Measurements from ENCODE around the gene MARCHF10. TPM values are rescaled to one million over a fixed set of nuclear protein-coding genes. Genes with fewer than 3 reads are reported as not detected.

MARCHF10 gene
- total and polyA plus RNA-seq, 9 of the 15 experiments (the other 6 are each of a cell fraction or from before 2014, with no cell fraction given): not detected

DNA sequence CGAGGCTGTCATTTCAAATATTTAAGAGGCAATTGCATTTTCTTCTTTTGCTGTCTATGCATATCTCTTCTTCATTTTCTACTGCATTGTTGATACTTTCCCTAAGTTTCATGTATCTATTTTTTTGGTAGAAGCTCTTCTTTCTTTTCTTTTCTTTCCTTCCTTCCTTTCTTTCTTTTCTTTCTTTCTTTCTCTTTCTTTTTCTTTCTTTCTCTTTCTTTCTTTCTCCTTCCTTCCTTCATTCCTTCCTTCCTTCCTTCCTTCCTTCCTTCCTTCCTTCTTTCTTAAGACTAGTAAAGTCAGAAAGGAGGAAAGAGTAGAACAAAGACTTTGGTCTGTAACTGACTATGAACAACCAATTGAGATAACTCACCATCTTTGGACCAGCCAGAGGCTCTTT is 146.8 kb downstream of the MARCHF10 start:
- H3K36me3 ChIP-seq (ENCODE audit: control insufficient read depth, insufficient read depth, low read length): no peaks in the 10 kb centered on the region
- intact Hi-C loops (cut with micrococcal nuclease): no loop called here
- H3K27ac ChIP-seq (ENCODE audit: extremely low read depth, low read depth, low read length): no peak overlapping the region
- H4K20me1 ChIP-seq (replicated peaks; ENCODE audit: control insufficient read depth, insufficient read depth, low read length): no peaks in the 10 kb centered on the region
- TF ChIP-seq PCBP1 (IDR thresholded peaks at IDR 0.05; ENCODE audit: low read depth, low read length, poor library complexity, severe bottlenecking) (no peak), ZNF764 (CRISPR knock-in tag; IDR thresholded peaks at IDR 0.05; ENCODE audit: low read depth) (no peak), KAT2B (IDR thresholded peaks at IDR 0.05; ENCODE audit: low read depth, low read length) (no peak), ETS2 (tag; IDR thresholded peaks at IDR 0.05; ENCODE audit: borderline replicate concordance, poor library complexity, severe bottlenecking) (no peak)
- TF ChIP-seq, protein P1, sequence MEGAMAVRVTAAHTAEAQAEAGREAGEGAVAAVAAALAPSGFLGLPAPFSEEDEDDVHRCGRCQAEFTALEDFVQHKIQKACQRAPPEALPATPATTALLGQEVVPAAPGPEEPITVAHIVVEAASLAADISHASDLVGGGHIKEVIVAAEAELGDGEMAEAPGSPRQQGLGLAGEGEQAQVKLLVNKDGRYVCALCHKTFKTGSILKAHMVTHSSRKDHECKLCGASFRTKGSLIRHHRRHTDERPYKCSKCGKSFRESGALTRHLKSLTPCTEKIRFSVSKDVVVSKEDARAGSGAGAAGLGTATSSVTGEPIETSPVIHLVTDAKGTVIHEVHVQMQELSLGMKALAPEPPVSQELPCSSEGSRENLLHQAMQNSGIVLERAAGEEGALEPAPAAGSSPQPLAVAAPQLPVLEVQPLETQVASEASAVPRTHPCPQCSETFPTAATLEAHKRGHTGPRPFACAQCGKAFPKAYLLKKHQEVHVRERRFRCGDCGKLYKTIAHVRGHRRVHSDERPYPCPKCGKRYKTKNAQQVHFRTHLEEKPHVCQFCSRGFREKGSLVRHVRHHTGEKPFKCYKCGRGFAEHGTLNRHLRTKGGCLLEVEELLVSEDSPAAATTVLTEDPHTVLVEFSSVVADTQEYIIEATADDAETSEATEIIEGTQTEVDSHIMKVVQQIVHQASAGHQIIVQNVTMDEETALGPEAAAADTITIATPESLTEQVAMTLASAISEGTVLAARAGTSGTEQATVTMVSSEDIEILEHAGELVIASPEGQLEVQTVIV (CRISPR knock-in tag; IDR thresholded peaks at IDR 0.05; ENCODE audit: borderline replicate concordance): no peak
- TF ChIP-seq, protein P2, sequence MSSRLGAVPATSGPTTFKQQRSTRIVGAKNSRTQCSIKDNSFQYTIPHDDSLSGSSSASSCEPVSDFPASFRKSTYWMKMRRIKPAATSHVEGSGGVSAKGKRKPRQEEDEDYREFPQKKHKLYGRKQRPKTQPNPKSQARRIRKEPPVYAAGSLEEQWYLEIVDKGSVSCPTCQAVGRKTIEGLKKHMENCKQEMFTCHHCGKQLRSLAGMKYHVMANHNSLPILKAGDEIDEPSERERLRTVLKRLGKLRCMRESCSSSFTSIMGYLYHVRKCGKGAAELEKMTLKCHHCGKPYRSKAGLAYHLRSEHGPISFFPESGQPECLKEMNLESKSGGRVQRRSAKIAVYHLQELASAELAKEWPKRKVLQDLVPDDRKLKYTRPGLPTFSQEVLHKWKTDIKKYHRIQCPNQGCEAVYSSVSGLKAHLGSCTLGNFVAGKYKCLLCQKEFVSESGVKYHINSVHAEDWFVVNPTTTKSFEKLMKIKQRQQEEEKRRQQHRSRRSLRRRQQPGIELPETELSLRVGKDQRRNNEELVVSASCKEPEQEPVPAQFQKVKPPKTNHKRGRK (tag; IDR thresholded peaks at IDR 0.05): peak; percentile 88
- TF ChIP-seq, protein P3, sequence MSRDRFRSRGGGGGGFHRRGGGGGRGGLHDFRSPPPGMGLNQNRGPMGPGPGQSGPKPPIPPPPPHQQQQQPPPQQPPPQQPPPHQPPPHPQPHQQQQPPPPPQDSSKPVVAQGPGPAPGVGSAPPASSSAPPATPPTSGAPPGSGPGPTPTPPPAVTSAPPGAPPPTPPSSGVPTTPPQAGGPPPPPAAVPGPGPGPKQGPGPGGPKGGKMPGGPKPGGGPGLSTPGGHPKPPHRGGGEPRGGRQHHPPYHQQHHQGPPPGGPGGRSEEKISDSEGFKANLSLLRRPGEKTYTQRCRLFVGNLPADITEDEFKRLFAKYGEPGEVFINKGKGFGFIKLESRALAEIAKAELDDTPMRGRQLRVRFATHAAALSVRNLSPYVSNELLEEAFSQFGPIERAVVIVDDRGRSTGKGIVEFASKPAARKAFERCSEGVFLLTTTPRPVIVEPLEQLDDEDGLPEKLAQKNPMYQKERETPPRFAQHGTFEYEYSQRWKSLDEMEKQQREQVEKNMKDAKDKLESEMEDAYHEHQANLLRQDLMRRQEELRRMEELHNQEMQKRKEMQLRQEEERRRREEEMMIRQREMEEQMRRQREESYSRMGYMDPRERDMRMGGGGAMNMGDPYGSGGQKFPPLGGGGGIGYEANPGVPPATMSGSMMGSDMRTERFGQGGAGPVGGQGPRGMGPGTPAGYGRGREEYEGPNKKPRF (IDR thresholded peaks at IDR 0.05; ENCODE audit: low read depth, low read length): no peak
- TF ChIP-seq, protein P4, sequence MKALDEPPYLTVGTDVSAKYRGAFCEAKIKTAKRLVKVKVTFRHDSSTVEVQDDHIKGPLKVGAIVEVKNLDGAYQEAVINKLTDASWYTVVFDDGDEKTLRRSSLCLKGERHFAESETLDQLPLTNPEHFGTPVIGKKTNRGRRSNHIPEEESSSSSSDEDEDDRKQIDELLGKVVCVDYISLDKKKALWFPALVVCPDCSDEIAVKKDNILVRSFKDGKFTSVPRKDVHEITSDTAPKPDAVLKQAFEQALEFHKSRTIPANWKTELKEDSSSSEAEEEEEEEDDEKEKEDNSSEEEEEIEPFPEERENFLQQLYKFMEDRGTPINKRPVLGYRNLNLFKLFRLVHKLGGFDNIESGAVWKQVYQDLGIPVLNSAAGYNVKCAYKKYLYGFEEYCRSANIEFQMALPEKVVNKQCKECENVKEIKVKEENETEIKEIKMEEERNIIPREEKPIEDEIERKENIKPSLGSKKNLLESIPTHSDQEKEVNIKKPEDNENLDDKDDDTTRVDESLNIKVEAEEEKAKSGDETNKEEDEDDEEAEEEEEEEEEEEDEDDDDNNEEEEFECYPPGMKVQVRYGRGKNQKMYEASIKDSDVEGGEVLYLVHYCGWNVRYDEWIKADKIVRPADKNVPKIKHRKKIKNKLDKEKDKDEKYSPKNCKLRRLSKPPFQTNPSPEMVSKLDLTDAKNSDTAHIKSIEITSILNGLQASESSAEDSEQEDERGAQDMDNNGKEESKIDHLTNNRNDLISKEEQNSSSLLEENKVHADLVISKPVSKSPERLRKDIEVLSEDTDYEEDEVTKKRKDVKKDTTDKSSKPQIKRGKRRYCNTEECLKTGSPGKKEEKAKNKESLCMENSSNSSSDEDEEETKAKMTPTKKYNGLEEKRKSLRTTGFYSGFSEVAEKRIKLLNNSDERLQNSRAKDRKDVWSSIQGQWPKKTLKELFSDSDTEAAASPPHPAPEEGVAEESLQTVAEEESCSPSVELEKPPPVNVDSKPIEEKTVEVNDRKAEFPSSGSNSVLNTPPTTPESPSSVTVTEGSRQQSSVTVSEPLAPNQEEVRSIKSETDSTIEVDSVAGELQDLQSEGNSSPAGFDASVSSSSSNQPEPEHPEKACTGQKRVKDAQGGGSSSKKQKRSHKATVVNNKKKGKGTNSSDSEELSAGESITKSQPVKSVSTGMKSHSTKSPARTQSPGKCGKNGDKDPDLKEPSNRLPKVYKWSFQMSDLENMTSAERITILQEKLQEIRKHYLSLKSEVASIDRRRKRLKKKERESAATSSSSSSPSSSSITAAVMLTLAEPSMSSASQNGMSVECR (CRISPR knock-in tag; IDR thresholded peaks at IDR 0.05): no peak
- WGBS (ENCODE audit: insufficient coverage, low coverage, missing lambda C conversion rate): 17% methylated on average over 1 of the region's 1 CpG
- no TSS peak for BruUV-seq (replicated peaks)
- DNase-seq (ENCODE audit: extremely low read depth in 1 of 4, low spot score in 3 of 4) (no peak), ATAC-seq (no peak), FAIRE-seq (no peak)
- H3K9me3 ChIP-seq (replicated peaks; ENCODE audit: control insufficient read depth, insufficient read depth, low read depth, low read length): no peaks in the 10 kb centered on the region
- in situ Hi-C loops (cut with MboI): no loop called here
- peaks cover 3 to 20% of the 10 kb centered on the region in 2 experiments; a peak in 3 of 5 replicates for H3K27me3 ChIP-seq (ENCODE audit: control insufficient read depth in 2 of 2, insufficient read depth in 2 of 2, low read length in 2 of 2)
- POLR2A ChIA-PET: no interaction called here
- no peaks in the 10 kb centered on the region for H3K79me2 ChIP-seq (ENCODE audit: control insufficient read depth, insufficient read depth, low read length)
- H3K9ac ChIP-seq (ENCODE audit: insufficient read depth in 1 of 2, low read depth in 2 of 2, low read length in 2 of 2): no peak overlapping the region
- H2AFZ ChIP-seq (ENCODE audit: low read depth, low read length): no peak overlapping the region
- peaks cover 0 to 13% of the 10 kb centered on the region in 2 experiments; a peak in 2 of 5 replicates for H3K4me1 ChIP-seq (replicated peaks in 1 of 2; ENCODE audit: control insufficient read depth in 2 of 2, insufficient read depth in 2 of 2, low read length in 2 of 2)
- H3K4me3 ChIP-seq: no peak overlapping the region
- no peaks in the 10 kb centered on the region for H3K9me1 ChIP-seq (ENCODE audit: control insufficient read depth, insufficient read depth, low read length)
- CTCF ChIA-PET (ENCODE audit: low intra/inter-chr PET ratio): no interaction called here
- no peak overlapping the region for H3K4me2 ChIP-seq (ENCODE audit: insufficient read depth, low read length)

Measured in K562 (cell line).